Caki2 (cell line): ENCODE data around the gene EPAS1. TPM values are rescaled to one million over a fixed set of nuclear protein-coding genes. Genes with fewer than 3 reads are reported as not detected.

ENCODE experiments used
- DNase-seq: peaks from one replicate; pipeline ENCODE4 v3.0.0-alpha.2; 2015; ENCODE audit warnings: low read depth
- in situ Hi-C: cut with HindIII; loops from 2 replicates; pipeline ENCODE4 v1.10.0; 2016; ENCODE audit warnings: low sequenced_read_pairs, low pct_unique_long_range_greater_than_20kb, mixed read lengths
- total RNA-seq: library from RNA; depleted of rRNA; stranded (reverse); fragments of >200 nt; shearing (Covaris generic); gene quantifications from 2 replicates; pipeline ENCODE4 v1.2.3, GENCODE V29; 2014; ENCODE audit warnings: low replicate concordance

Gene EPAS1
- total RNA-seq, 1 experiment from 2014 or later: 3.7 TPM

DNA sequence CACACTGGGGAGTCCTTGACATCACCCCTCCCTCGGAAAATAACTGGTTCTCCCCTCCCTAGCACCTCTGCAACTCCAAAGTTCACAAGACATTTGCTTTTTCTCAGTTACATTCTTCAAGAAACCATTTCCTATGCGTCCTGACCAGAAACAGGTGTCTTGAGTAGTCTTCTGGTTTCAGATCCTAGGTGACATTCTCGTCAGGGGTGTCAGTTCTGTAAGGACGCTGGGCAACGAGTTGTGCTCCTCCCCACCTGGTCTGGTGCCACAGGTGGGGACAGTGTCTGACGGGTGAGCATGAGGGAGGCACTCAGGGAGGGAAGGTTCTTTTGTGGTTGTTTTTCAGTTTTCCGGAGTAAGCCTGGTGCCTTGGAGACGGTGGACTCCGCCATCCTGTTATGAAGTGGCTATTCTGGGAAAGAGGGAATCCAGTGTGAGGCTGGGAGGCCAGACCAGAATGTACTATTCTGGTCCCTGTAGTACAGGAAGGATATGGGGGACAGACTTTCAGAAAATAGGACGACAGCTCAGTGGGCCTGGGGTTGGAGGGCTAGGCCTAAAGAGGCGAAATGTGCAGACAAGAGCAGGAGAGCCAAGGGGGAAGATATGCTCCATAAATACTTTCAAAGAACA is 50.6 kb downstream of the EPAS1 start:
- in situ Hi-C loops: no loop called here

GRCh38 chr2:46349115-46349547 is 51.9 kb downstream of the EPAS1 start:
- in situ Hi-C loops: no loop called here
- no peak for DNase-seq

More for the DNA sequence above, 50.6 kb downstream of the EPAS1 start:
- no peak for DNase-seq

DNA sequence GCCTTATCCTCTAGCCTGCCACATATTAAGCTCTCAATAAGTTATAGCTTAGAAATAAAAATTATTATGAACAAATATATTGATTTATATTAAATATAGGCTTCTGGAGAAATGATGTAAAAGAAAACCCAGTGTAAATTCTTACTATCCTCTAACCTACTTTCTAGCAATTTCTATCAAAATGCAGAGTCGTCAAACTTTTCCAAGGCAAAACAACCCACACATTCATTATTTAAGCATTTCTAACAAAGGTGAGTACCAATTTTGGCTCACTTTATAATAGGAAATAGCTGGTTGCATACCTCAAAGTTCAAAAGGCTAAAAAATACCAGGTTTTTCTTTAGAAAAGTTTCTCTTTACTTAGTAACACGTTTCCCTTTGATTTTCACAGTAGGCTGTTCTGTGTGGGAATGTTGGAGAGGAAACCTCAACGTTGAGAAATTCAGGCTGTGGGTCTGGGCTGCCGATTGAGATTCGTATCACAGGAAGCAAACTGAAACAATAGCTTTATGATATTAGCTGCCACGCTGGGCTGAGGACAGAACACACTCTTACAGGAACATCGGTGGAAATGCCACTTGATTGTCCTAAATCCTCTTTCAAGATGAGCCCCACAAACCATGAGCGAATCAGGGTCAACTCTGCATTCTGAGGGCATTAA is 53.0 kb downstream of the EPAS1 start:
- in situ Hi-C loops: no loop called here
- DNase-seq: no peak

DNA sequence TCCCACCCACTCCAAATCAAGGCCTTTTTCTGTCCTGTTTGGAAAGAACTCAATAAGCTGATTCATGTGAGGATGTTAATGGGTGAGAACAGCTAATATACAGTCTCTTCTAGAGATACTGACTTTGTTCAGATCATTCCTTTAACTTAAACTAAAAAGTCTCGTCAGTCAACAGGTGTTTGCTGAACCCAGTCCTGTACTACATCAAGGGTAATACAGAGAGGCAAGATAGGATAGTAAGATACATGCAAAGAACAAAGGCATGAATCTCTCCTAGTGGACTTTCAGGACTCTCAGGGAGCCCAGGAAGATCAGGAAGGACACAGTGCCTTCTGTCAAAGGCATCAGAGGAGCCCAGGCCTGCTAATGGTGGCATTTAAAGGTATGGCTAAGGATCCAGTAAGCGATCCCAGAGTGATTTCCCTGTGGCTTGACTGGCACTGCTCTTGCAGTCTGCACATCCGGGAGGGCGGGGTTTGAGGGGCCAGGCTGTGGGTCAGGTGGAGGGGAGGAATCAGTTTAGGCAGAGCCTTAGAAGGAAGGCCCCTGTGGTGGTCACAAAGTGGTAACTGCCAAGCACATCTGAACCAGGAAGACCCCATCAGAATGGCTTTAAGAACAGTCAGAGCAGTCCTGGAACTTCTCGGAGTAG is 54.0 kb downstream of the EPAS1 start:
- in situ Hi-C loops: no loop called here
- DNase-seq: no peak

GRCh38 chr2:46351750-46352138 is 54.5 kb downstream of the EPAS1 start:
- DNase-seq: no peak
- in situ Hi-C loops: no loop called here

DNA sequence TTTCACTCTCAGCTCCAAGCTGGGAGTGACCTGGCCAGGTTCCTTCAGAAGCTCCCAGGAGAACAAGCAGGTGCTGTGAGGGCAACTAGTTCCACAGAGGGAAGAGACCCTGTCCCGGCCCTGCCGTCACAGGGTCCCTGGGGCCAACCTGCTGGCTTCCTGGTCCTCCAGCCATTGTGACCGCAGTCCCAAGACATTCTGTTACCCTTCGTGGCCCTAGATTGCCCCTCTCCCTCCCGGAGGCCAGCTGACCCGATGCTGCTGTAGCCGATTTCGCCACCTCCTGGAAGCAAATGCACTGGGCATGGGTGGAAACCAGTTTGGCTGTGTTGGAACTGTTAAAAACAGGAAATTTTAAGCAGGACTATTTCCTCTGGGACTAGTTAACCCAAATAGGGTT is 55.4 kb downstream of the EPAS1 start:
- no peak for DNase-seq
- in situ Hi-C loops: no loop called here

DNA sequence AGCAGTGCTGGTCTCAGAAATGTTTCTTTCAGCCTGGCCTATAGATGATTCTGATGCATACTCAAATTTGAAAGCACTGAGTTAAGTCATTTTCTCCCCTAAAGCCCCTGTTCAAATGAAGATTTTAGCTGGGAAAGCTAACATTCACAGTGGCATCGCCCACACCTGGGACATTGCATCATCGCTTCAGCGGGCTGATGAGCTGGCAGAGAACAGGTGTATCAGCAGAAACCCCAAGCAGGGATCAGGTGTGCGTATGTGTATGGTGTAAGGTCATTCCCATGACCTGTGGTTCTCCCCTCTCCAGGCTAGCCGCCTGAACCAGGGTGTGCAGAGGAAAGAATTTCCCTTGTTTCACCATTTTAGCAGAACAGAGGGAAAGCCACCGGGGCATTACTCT is 56.3 kb downstream of the EPAS1 start:
- no peak for DNase-seq
- in situ Hi-C loops: no loop called here

- no peak for DNase-seq
- in situ Hi-C loops: no loop called here
Measured at GRCh38 chr2:46355756-46356155, 58.5 kb downstream of the EPAS1 start.

DNA sequence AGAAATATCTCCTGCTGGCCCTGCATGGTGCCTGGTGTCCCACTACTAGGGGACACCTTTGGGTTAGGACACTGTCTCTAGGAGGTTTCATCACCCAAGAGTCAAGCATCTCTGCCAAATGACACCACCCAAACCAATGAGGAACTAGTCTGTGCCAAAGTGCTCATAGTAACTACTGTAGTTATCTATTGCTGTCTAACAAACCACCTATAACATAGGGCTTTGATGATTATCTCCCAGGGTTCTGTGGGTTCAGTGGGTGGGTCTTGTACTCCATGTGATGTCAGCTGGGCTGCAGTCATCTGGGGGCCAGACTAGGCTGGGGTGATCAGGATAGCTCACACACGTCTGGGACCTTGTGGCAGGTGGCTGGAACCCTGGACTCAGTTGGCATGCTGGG is 59.8 kb downstream of the EPAS1 start:
- in situ Hi-C loops: no loop called here
- DNase-seq: no peak

- in situ Hi-C loops: no loop called here
- DNase-seq: no peak
Measured at GRCh38 chr2:46358713-46359112, 61.5 kb downstream of the EPAS1 start.

- in situ Hi-C loops: no loop called here
- DNase-seq: no peak
Measured at GRCh38 chr2:46360303-46360702, 63.1 kb downstream of the EPAS1 start.

DNA sequence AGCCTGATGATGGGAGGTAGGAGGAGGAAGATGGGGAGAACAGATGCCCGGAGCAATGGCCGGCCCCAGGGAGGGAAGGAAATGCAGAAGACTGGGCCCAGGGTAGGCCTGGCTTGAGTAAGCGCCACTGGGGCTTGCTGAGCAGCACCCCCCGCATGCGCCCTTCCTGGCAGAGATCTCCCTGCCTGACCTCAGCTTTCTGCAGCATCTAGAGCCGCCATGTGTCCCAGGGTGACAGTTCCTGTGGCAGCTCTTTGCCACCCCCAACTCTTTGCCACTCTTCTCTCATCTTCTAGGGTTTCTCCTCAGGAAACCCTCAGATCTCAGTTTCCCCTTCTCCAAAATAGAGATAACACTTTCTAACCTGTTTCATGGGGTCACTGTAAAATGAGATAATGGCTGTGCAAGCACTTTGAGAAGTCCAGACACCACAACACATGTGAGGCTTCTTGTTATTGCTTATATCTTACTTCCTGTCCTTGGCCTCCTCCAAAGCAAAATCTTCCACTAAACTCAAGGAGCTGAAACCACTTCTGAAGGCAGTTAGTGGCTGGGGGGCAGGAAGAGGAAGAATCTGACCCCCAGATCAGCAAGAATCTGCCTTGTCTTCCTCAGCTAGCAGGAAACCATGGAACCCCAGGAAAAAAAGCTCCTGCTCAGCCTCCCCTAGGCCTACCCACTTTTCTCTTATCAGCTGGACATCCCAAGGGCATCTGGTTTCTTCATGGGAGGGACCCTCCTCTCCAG is 64.9 kb downstream of the EPAS1 start:
- in situ Hi-C loops: no loop called here
- no peak for DNase-seq

- no peak for DNase-seq
- in situ Hi-C loops: no loop called here
Measured at GRCh38 chr2:46362667-46363012, 65.4 kb downstream of the EPAS1 start.

DNA sequence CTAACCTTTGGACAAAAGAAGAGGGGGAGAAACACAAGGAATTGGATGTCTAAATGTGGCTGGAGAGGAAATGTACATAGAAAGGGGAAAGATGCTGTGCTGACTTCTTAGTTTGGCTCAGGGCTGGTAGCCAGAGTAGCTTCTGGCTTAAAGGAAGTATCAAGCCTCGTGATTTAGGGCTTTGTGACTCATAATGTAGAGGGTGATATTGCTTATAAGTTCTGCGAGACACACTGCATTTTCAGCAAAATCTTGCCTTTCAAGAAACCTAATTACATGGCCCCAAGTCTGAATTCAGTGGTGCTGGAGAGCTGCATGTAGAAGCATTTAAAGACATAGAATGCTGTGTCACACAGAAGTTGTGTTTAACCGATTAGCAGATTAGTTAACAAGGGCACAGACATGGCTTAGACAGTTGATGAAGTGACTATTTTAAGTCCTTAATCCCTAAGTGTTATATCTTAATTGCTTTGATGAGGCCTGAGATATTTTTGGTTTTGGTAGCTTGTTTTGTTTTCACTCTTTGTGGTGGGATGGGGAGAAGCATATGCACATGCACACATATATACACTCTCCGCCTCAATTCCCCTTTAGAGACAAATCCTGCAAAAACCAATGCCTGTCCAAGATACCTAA is 66.4 kb downstream of the EPAS1 start:
- no peak for DNase-seq
- in situ Hi-C loops: no loop called here

- in situ Hi-C loops: no loop called here
- peak; percentile 39 for DNase-seq
Measured at GRCh38 chr2:46364797-46365457, 67.7 kb downstream of the EPAS1 start.

DNA sequence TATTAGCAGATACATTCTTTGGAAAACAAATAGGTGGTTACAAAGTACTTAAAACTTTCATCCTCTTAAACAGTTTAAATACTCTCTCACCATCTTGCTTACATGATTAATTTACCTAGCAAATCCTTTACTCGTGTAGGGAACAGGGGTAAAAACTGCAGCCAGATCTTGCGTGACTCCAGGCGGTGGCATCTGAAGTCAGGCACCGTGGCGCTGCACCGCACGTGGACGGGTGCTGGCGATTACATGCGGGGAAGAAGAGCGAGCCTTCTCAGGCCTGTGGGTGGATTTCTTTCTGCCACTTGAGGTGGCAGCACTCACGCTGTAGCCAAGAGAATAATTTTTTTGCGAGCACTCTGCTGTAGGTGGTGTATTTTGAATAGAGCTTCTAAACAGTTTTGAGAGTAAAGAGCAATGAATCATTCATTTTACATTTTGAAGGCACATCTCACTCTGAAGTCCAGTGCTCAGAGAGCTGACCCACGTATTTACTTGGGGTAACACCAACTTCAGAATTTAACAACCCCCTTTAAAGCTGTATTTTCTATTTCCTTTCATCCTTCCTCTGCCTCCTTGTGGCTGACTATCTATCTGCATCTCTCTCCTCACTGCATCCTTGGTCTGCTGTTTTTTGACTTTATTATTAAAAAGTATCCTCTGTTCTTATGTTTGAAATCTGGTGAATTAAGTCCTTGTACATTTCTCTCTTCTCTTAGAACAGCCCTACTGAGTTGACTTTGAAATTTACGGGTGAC is 68.9 kb downstream of the EPAS1 start:
- no peak for DNase-seq
- in situ Hi-C loops: no loop called here

- DNase-seq: no peak
- in situ Hi-C loops: no loop called here
Measured at GRCh38 chr2:46366668-46367052, 69.5 kb downstream of the EPAS1 start.

GRCh38 chr2:46367286-46367685 is 70.1 kb downstream of the EPAS1 start:
- in situ Hi-C loops: no loop called here
- DNase-seq: no peak
